ENCODE results near the gene DUSP12.

GRCh38 chr1:161790587-161791317, 41.2 kb downstream of the DUSP12 start:
- TF ChIP-seq CTCF (IDR thresholded peaks at IDR 0.05; ENCODE audit: low read depth, low read length) (no peak), POLR2A (IDR thresholded peaks at IDR 0.05; ENCODE audit: extremely low read depth, insufficient read length) (no peak), MAX (IDR thresholded peaks at IDR 0.05; ENCODE audit: low read depth, low read length) (no peak), MYC (IDR thresholded peaks at IDR 0.05; ENCODE audit: low read depth, low read length) (no peak)
